Uterus (tissue), 2 donors: Measurements from ENCODE around the gene ITSN2.

Experiments used
- POLR2A ChIP-seq, 2 donors: fragments of 450-650 bp; IDR thresholded peaks; one replicate each; pipeline ENCODE4 v1.6.1; 2016; ENCODE audit warnings: antibody characterized with exemption in 2 of 2, mild to moderate bottlenecking in 1 of 2, moderate library complexity in 1 of 2
- TF ChIP-seq, protein P1 (sequence below), 4 experiments: fragments of 200-600 bp in 2 of 4; fragments of 450-650 bp in 2 of 4; sonication (generic) in 2 of 4; IDR thresholded peaks; one replicate each; pipeline ENCODE4 v1.5.1; 2016 to 2019; ENCODE audit warnings: antibody characterized with exemption in 4 of 4, mild to moderate bottlenecking in 2 of 4, moderate library complexity in 1 of 4

DNA sequence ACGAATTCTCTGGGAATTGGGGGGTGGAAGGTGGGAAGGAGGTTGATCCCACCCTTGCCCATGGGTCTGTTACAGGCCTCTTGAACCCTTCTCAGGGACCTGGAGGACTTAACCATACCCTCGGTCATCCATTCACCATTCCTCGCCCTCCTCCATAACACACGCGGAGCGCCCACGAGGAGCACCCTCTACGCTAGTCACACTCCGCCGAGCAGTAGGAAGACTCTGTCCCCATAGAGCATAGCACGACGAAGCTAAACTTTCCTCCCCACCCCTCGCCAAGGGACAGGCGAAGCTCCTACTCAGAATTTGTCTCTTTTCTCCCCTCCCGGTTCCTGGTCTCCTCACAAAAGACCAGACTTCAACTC lies 611 bp upstream of the ITSN2 start:
- TF ChIP-seq POLR2A (IDR thresholded peaks at IDR 0.05) = no peak
- TF ChIP-seq, protein P1, sequence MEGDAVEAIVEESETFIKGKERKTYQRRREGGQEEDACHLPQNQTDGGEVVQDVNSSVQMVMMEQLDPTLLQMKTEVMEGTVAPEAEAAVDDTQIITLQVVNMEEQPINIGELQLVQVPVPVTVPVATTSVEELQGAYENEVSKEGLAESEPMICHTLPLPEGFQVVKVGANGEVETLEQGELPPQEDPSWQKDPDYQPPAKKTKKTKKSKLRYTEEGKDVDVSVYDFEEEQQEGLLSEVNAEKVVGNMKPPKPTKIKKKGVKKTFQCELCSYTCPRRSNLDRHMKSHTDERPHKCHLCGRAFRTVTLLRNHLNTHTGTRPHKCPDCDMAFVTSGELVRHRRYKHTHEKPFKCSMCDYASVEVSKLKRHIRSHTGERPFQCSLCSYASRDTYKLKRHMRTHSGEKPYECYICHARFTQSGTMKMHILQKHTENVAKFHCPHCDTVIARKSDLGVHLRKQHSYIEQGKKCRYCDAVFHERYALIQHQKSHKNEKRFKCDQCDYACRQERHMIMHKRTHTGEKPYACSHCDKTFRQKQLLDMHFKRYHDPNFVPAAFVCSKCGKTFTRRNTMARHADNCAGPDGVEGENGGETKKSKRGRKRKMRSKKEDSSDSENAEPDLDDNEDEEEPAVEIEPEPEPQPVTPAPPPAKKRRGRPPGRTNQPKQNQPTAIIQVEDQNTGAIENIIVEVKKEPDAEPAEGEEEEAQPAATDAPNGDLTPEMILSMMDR (IDR thresholded peaks at IDR 0.05) = no peak
